Panc1 (cell line): ENCODE measurements around the gene PRR19. TPM values are rescaled to one million over a fixed set of nuclear protein-coding genes. Genes with fewer than 3 reads are reported as not detected.

Experiments
- ATAC-seq: fragments of 200-7000 bp; cut with Tn5 transposase; 2 replicates; pipeline ENCODE4 v1.9.1; 2020; ENCODE audit warnings: mild to moderate bottlenecking, moderate library complexity
- BruUV-seq: library from RNA; stranded (reverse); fragments of 400-500 nt; replicated peaks from 2 replicates; lab custom pipeline; 2021; lab: Mats Ljungman, UMichigan
- CTCF ChIA-PET: fragments of 300-600 bp; sonication (Branson Sonifier 250); formaldehyde crosslinking; loops from one replicate; lab custom pipeline; 2022; ENCODE audit warnings: antibody characterized with exemption; lab: Charles Lee
- POLR2A ChIA-PET: fragments of 300-600 bp; sonication (Branson Sonifier 250); formaldehyde crosslinking; loops from one replicate; lab custom pipeline; 2022; ENCODE audit warnings: antibody characterized with exemption; lab: Charles Lee
- DNase-seq: peaks from one replicate; pipeline ENCODE4 v3.0.0-alpha.2; 2010; ENCODE audit warnings: low read depth, low spot score
- H3K27ac ChIP-seq: 2 replicates; pipeline ENCODE4 v1.5.1; 2011; ENCODE audit warnings: mild to moderate bottlenecking, low read length, inconsistent platforms
- H3K27me3 ChIP-seq: fragments of 200-500 bp; sonication (Bioruptor generic); 2 replicates; pipeline ENCODE4 v1.6.0; 2014; ENCODE audit warnings: low read length, inconsistent platforms; ENCODE audit not compliant: control insufficient read depth, insufficient read depth
- H3K36me3 ChIP-seq: fragments of 200-500 bp; sonication (Bioruptor generic); 2 replicates; pipeline ENCODE4 v1.5.1; 2014; ENCODE audit warnings: inconsistent platforms, mild to moderate bottlenecking, low read length, moderate library complexity; ENCODE audit not compliant: control insufficient read depth, insufficient read depth
- H3K4me1 ChIP-seq: 2 replicates; pipeline ENCODE4 v1.5.1; 2011; ENCODE audit warnings: inconsistent platforms, mild to moderate bottlenecking, low read length, moderate library complexity; ENCODE audit not compliant: control insufficient read depth, insufficient read depth
- H3K4me3 ChIP-seq, 2 experiments: 2 replicates each; pipeline ENCODE4 v1.5.1; 2011 to 2012; ENCODE audit warnings: low read depth in 2 of 2, low read length in 2 of 2, mild to moderate bottlenecking in 2 of 2, inconsistent platforms in 1 of 2, moderate library complexity in 1 of 2
- H3K9me3 ChIP-seq: fragments of 200-500 bp; sonication (Bioruptor generic); 2 replicates; pipeline ENCODE4 v1.5.1; 2014; ENCODE audit warnings: low read depth, mild to moderate bottlenecking, inconsistent platforms, low read length, moderate library complexity; ENCODE audit not compliant: control insufficient read depth, insufficient read depth
- CTCF ChIP-seq: fragments of 450-650 bp; IDR thresholded peaks from 2 replicates; pipeline ENCODE4 v1.5.1; 2017; ENCODE audit warnings: mild to moderate bottlenecking
- POLR2AphosphoS5 ChIP-seq: IDR thresholded peaks from 2 replicates; pipeline ENCODE4 v1.6.1; 2012; ENCODE audit warnings: mild to moderate bottlenecking, low read depth, low read length, moderate library complexity
- REST ChIP-seq, 2 experiments: IDR thresholded peaks; 2 replicates each; pipeline ENCODE4 v1.6.1; 2011 to 2012; ENCODE audit warnings: low read depth in 2 of 2, control low read depth in 1 of 2, low read length in 1 of 2, mild to moderate bottlenecking in 1 of 2, moderate library complexity in 1 of 2; ENCODE audit not compliant: insufficient read depth in 1 of 2
- SIN3A ChIP-seq: IDR thresholded peaks from 2 replicates; pipeline ENCODE4 v1.6.1; 2012; ENCODE audit warnings: low read depth, mild to moderate bottlenecking, low read length, moderate library complexity, borderline replicate concordance; ENCODE audit not compliant: insufficient read depth
- TCF7L2 ChIP-seq: IDR thresholded peaks from 2 replicates; pipeline ENCODE4 v1.6.1; 2011; ENCODE audit warnings: mild to moderate bottlenecking, low read depth, low read length, inconsistent platforms
- in situ Hi-C: cut with HindIII; loops from 2 replicates; pipeline ENCODE4 v1.10.0; 2016; ENCODE audit warnings: low sequenced_read_pairs, low pct_unique_long_range_greater_than_20kb
- intact Hi-C: fragments of 100-400 bp; cut with micrococcal nuclease; formaldehyde crosslinking; loops from one replicate; pipeline ENCODE4 v1.10.0; 2022; ENCODE audit not compliant: unreplicated experiment
- total RNA-seq: library from RNA; stranded (reverse); gene quantifications from one replicate; pipeline ENCODE4 v1.2.1, GENCODE V29; 2021; ENCODE audit not compliant: unreplicated experiment

The PRR19 gene
- total RNA-seq, 1 experiment from 2014 or later, result 2.1 TPM

GRCh38 chr19:42326969-42327368 lies 25.0 kb downstream of the PRR19 start:
- POLR2A ChIA-PET, result no interaction called here

GRCh38 chr19:42327381-42327780 lies 25.4 kb downstream of the PRR19 start:
- no TSS peak for BruUV-seq
- POLR2A ChIA-PET, result no interaction called here
- no peak overlapping the region for H3K4me3 ChIP-seq

More at GRCh38 chr19:42326969-42327368, 25.0 kb downstream of the PRR19 start:
- H3K9me3 ChIP-seq, result no peaks in the 10 kb centered on the region
- no peak overlapping the region for H3K27ac ChIP-seq
- no peaks in the 10 kb centered on the region; the same call in 1 of the 2 replicates for H3K36me3 ChIP-seq
- CTCF ChIA-PET, result interaction anchor here (0.6 kb wide), 1 partner anchor 197 kb away, joined by 4 read pairs; no protein-coding TSS in a partner anchor
- DNase-seq (no peak), ATAC-seq (no peak)
- no peak overlapping the region for H3K4me3 ChIP-seq
- H3K4me1 ChIP-seq, result no peaks in the 10 kb centered on the region; the same call in 1 of the 2 replicates
- H3K27me3 ChIP-seq, result no peaks in the 10 kb centered on the region
- in situ Hi-C loops, result no loop called here
- TF ChIP-seq REST (IDR thresholded peaks at IDR 0.05; ENCODE audit: insufficient read depth in 1 of 2, low read depth in 2 of 2, low read length in 1 of 2) (no peak), POLR2AphosphoS5 (no peak), TCF7L2 (no peak), CTCF (no peak), SIN3A (no peak)
- no TSS peak for BruUV-seq
- intact Hi-C loops, result no loop called here

More at GRCh38 chr19:42327381-42327780, 25.4 kb downstream of the PRR19 start:
- Histone ChIP-seq H3K27me3 (no peaks in the 10 kb centered on the region), H3K27ac (no peak overlapping the region), H3K4me1 (no peaks in the 10 kb centered on the region; the same call in 1 of the 2 replicates), H3K36me3 (no peaks in the 10 kb centered on the region; the same call in 1 of the 2 replicates), H3K9me3 (no peaks in the 10 kb centered on the region)
- TF ChIP-seq SIN3A (no peak), CTCF (no peak), REST (IDR thresholded peaks at IDR 0.05; ENCODE audit: insufficient read depth in 1 of 2, low read depth in 2 of 2, low read length in 1 of 2) (no peak), TCF7L2 (no peak), POLR2AphosphoS5 (no peak)
- intact Hi-C loops (no loop called here), in situ Hi-C loops (no loop called here)
- ATAC-seq (no peak), DNase-seq (no peak)
- CTCF ChIA-PET, result interaction anchor here (0.6 kb wide), 1 partner anchor 198 kb away, joined by 4 read pairs; no protein-coding TSS in a partner anchor
